ENCODE results near the gene PTPN13.

- TF ChIP-seq CTCF (conservative IDR thresholded peaks at IDR 0.05) (no peak), ZFX (IDR thresholded peaks at IDR 0.05) (no peak)
Observed at GRCh38 chr4:86603311-86603885, 9.3 kb downstream of the PTPN13 start.
